NCI-H2227 (cell line): Measurements from ENCODE around the gene CYP4F11.
"Not testable (repeated sequence)": the region's sequence is repeated elsewhere in the genome, so short reads cannot be mapped to it uniquely, and the experiment has no call there.

ENCODE experiments used
- DNase-seq: peaks from one replicate; lab custom pipeline; 2025; ENCODE audit not compliant: unreplicated experiment; lab: John Stamatoyannopoulos, UW

CYP4F11 gene, protein sequence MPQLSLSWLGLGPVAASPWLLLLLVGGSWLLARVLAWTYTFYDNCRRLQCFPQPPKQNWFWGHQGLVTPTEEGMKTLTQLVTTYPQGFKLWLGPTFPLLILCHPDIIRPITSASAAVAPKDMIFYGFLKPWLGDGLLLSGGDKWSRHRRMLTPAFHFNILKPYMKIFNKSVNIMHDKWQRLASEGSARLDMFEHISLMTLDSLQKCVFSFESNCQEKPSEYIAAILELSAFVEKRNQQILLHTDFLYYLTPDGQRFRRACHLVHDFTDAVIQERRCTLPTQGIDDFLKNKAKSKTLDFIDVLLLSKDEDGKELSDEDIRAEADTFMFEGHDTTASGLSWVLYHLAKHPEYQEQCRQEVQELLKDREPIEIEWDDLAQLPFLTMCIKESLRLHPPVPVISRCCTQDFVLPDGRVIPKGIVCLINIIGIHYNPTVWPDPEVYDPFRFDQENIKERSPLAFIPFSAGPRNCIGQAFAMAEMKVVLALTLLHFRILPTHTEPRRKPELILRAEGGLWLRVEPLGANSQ

GRCh38 chr19:15934332-15935078 is at the start of gene CYP4F11:
Gene CYP4F11, minus strand, starts transcription at chr19:15934529. Its CDS starts 121 bp downstream, at chr19:15934408.
- no peak for DNase-seq

GRCh38 chr19:15979293-15979692 is 45.0 kb upstream of the CYP4F11 start:
- DNase-seq = no peak

GRCh38 chr19:15977690-15978089 is 43.4 kb upstream of the CYP4F11 start:
- no peak for DNase-seq

- no peak for DNase-seq
These were observed 42.7 kb upstream of the CYP4F11 start for GRCh38 chr19:15976836-15977689.

- DNase-seq = no peak
These were observed 40.5 kb upstream of the CYP4F11 start for GRCh38 chr19:15974856-15975255.

DNA sequence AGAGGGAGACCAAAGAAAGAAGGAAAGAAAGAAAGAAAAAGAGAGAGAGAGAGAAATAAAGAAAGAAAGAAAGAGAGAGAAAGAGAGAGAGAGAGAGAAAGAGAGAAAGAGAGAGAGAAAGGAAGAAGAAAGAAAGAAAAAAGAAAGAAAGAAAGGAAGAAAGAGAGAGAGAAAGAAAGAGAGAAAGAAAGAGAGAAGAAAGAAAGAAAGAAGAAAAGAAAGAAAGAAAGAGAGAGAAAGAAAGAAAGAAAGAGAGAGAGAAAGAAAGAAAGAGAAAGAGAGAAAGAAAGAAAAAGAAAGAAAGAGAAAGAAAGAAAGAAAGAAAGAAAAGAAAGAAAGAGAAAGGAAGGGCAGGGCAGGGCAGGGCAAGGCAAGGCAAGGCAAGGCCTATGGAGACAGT is 37.7 kb upstream of the CYP4F11 start:
- DNase-seq = not testable (repeated sequence)

- no peak for DNase-seq
These were observed 37.0 kb upstream of the CYP4F11 start for GRCh38 chr19:15971224-15971780.

DNA sequence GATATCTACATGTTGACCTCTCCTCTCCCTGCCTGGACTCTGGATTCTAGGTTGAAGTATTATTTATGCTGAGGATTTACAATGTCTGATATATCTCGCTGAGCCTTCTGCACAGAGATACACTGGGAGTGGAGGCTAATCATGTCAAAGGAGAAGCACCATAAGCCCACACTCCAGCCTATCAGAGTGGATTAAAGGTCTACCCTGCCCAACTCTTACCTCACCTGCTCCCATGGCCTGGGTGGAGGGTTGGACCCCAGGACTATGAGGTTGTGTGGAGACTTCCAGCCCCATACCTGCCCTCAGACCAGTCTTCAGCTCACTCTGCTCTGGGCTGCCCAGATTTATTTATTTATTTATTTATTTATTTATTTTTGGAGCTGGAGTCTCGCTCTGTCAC is 29.9 kb upstream of the CYP4F11 start:
- DNase-seq = no peak

GRCh38 chr19:15962319-15962718 is 28.0 kb upstream of the CYP4F11 start:
- no peak for DNase-seq

GRCh38 chr19:15954820-15955219 is 20.5 kb upstream of the CYP4F11 start:
- DNase-seq = no peak

DNA sequence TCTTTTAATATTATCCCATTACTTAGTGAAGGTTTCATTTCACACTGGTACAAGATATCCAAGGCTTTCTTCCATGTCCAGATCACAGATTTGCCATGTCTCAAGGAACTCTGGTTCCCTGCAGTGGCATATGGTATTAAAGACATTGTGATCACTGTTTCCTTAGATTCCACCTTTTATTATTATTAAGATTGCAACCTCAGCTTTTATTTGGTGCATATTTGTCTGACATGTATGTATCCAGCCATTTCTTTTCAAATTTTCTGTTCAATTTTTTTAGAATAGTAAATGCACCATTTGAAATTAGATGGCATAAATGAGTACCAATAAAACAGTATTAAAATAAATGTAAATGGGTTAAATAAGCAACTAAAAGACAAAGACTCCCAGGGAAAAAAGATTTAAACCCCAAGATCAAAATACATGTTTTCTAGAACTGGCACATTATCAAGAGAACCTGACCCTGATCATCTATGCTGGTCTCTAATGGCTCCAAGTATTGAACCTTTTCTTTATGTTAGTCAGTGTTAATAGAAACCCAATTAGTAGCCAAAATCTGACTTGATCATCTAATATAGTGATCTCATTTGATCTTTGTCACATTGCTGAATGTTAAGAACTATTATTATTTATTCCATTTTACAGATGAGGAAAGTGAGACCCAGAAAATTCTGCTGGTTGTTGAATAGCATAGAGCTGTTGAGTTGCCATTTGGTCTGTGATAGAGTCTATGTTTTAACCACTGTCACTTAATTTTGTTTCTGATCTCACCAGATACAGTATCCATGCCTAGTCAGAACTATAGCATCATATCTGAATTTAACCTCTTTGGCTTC is 14.1 kb upstream of the CYP4F11 start, which contains the start of gene OR10H4:
Gene OR10H4 (plus strand): TSS at position 786 of the 836 bp plus-strand sequence. CDS start 0 bp downstream, at position 786.
- no peak for DNase-seq

DNA sequence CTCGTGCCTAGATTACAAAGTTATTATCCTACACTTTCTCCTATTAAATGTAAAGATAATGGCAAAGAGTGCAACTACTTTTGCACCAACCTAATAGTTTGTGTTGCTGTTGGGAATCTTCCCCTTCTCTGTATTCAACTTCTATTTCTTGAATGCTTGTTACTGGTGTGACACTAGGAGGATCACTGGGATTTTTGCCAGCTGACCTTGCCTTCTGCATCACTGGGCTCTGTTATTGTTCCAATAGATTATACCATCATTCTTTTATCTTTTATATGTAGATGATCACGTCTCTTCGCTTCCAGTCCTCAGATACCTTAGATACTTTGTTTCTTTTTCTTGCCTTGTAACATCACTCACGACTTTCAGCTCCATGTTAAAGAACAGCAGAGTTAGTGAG is 11.0 kb upstream of the CYP4F11 start:
- no peak for DNase-seq

GRCh38 chr19:15944401-15944800 is 10.1 kb upstream of the CYP4F11 start:
- no peak for DNase-seq

- DNase-seq = no peak
These were observed 3.4 kb upstream of the CYP4F11 start for GRCh38 chr19:15937771-15938170.

- DNase-seq = no peak
These were observed 2.6 kb upstream of the CYP4F11 start for GRCh38 chr19:15936950-15937349.

DNA sequence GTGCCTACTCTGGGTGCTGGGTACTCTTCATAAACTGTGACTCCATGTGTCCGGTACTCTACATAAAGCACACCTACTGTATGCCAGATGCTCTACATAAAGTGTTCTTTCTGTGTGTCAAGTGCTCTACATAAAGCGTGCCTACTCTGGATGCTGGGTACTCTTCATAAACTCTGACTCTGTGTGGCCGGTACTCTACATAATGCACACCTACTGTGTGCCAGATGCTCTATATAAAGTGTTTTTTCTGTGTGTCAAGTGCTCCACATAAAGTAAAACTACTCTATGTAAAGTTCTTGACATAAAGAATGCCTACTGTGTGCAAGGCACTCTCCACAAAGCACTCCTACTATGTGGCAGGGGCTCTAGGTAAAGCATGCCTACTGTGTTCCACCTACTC is 1.8 kb upstream of the CYP4F11 start:
- DNase-seq = no peak

DNA sequence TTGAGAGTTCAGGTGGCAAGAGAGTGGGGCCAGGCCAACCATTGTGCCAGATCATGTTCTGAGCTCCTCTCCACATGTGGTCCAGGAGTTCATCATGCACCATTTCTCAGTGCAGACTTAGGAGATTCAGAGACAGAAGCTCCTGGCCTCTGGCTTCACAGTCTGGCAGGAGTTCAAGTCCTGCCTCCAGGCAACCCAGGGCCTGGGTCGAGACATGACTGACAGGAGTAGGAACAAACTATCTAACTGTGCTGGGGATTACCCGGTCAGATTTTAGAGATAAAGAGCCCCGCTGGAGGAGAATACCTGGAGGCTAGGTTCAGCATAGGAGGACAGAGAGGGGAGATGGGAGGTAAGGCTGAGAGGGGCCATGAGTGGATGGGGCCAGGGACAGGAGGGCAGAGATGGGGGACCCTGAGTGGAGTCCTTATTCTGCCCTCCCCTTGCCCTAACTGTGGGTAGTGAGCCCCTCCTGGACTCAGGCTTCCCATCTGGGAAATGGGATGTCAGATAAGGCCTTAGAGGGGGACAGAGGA is 906 bp upstream of the CYP4F11 start:
- no peak for DNase-seq

DNA sequence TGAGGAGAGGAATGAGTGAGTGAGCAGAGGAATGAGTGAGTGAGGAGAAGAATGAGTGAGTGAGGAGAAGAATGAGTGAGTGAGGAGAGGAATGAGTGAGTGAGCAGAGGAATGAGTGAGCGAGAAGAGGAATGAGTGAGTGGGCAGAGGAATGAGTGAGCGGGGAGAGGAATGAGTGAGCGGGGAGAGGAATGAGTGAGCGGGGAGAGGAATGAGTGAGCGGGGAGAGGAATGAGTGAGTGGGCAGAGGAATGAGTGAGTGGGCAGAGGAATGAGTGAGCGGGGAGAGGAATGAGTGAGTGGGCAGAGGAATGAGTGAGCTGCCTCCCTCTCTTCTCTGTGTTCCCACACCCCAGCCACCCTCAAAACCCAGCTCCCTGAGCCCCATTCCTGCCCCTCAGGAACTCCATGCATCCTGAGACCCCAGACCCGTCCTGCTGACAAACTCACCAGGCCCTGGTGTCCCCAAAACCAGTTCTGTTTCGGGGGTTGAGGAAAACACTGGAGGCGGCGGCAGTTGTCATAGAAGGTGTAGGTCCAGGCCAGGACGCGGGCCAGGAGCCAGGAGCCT is 483 bp downstream of the CYP4F11 start:
- DNase-seq = not testable (repeated sequence)

DNA sequence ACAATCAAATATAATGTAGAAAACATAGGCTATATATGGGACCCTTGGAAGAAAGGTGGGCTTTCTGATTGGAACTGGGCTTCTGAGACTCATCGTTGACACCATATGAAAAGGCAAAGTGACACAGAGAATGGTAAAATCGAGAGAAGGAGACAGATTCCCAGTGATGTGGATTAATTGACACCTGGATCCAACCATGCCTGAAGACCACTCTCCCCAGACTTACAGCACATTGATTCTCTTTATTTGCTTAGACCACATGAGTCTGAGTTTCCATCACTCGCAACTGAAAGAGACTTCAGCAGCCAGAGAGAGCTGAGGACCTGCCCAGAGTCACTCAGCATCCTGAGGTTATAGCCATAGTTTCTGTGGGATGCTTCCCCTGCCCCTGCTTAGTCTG is 6.0 kb downstream of the CYP4F11 start:
- no peak for DNase-seq
